C4-2B (cell line): Measurements from ENCODE around the gene TIMM50.
"Not testable (repeated sequence)": the region's sequence is repeated elsewhere in the genome, so short reads cannot be mapped to it uniquely, and the experiment has no call there.

Experiments
- H3K27ac ChIP-seq: fragments of 450-650 bp; 2 replicates; pipeline ENCODE4 v1.5.1; 2017
- ZFX ChIP-seq: fragments of 450-650 bp; IDR thresholded peaks from 2 replicates; pipeline ENCODE4 v1.6.1; 2017
- TF ChIP-seq, protein P1 (sequence below): fragments of 450-650 bp; conservative IDR thresholded peaks from 2 replicates; pipeline ENCODE4 v1.5.1; 2017; ENCODE audit warnings: mild to moderate bottlenecking

TIMM50 gene

DNA sequence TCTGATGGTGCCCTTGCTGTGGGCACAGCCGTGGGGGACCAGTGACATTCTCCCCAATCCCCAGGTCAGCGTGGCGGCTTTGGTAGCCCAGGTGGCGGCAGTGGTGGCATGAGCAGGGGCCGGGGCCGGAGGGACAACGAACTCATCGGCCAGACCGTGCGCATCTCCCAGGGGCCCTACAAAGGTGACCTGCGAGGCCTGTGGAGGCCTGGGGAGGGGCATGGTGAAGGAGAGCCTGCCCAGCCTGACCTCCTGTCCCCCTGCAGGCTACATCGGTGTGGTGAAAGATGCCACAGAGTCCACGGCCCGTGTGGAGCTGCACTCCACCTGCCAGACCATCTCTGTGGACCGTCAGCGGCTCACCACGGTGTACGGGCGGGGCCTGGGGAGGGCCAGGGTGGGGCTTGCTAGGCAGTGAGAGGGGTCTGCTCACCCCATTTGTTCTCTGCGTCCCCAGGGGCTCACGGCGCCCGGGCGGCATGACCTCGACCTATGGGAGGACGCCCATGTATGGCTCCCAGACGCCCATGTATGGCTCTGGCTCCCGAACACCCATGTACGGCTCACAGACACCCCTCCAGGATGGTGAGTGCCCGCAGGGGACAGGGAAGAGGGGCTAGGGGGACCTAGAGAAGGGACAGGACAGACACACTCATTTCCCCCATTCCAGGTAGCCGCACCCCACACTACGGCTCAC, 7.7 kb upstream of the TIMM50 start:
- TF ChIP-seq ZFX, result no peak
- TF ChIP-seq, protein P1, sequence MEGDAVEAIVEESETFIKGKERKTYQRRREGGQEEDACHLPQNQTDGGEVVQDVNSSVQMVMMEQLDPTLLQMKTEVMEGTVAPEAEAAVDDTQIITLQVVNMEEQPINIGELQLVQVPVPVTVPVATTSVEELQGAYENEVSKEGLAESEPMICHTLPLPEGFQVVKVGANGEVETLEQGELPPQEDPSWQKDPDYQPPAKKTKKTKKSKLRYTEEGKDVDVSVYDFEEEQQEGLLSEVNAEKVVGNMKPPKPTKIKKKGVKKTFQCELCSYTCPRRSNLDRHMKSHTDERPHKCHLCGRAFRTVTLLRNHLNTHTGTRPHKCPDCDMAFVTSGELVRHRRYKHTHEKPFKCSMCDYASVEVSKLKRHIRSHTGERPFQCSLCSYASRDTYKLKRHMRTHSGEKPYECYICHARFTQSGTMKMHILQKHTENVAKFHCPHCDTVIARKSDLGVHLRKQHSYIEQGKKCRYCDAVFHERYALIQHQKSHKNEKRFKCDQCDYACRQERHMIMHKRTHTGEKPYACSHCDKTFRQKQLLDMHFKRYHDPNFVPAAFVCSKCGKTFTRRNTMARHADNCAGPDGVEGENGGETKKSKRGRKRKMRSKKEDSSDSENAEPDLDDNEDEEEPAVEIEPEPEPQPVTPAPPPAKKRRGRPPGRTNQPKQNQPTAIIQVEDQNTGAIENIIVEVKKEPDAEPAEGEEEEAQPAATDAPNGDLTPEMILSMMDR, result no peak
- H3K27ac ChIP-seq, result no peak overlapping the region

DNA sequence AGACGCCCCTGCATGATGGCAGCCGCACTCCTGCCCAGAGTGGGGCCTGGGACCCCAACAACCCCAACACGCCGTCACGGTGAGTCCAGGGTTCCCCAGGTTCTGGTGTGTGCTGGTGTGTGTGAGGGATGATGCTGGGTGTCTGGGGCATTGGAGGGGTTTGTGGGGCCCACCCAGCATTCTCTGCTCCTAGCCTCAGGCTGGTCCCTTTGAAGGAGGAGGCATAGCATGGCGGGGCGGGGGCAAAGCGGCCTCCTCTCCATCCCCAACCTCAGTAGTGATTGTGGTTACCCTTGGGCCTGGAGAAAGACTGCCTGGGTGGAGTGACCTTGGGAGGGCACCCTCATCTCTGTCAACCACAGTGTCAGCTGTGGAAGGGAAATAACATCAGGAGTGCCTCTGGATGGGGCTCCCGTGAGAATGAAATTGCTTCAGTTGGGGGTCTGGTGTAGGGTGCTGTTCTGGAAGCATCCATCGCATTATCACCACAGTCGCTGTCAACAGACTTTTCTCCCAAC, 7.1 kb upstream of the TIMM50 start:
- no peak for TF ChIP-seq ZFX
- TF ChIP-seq, protein P1, result no peak
- H3K27ac ChIP-seq, result no peak overlapping the region

DNA sequence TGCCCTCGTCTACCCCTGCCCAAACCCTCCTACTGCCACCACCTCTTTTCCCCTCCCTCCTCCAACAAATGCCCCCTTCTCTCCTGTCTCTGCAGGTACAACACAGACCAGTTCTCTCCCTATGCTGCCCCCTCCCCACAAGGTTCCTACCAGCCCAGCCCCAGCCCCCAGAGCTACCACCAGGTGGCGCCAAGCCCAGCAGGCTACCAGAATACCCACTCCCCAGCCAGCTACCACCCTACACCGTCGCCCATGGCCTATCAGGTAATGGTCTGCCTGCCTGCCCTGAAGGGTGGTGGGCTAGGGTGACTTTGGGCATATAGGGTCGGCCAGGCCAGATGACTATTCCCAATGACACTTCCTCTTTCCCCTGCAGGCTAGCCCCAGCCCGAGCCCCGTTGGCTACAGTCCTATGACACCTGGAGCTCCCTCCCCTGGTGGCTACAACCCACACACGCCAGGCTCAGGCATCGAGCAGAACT, 6.5 kb upstream of the TIMM50 start:
- TF ChIP-seq, protein P1, result peak; percentile 94
- no peak for TF ChIP-seq ZFX
- H3K27ac ChIP-seq, result no peak overlapping the region

DNA sequence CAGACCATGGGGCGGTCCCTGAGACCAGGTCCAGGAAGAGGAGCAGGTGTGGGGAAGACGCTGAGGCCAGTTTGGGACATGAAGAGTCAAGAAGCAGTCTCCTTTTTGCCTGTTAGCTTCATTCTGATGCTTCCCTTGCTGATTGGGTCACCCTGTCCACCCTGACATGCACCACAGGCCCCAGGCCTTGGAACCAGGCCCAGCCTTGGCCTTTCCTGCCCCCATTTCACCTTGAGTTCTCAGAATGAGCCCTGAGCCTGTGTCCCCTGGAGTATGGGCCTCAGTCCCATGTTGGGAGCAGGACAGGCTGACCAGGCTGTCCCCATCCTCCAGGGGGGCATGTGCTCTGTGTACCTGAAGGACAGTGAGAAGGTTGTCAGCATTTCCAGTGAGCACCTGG, 4.9 kb upstream of the TIMM50 start:
- TF ChIP-seq ZFX, result no peak
- TF ChIP-seq, protein P1, result no peak
- no peak overlapping the region for H3K27ac ChIP-seq

DNA sequence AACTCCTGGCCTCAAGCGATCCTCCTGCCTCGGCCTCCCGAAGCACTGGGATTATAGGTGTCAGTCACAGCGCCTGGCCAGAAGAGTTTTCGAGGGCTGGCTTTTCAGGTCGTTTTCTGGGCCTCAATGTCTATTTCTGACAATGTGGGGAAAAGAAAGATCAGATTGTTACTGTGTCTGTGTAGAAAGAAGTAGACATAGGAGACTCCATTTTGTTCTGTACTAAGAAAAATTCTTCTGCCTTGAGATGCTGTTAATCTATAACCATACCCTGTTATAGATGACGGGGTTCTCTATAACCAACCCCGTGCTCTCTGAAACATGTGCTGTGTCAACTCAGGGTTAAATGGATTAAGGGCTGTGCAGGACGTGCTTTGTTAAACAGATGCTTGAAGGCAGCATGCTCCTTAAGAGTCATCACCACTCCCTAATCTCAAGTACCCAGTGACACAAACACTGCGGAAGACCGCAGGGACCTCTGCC, 1.3 kb upstream of the TIMM50 start:
- H3K27ac ChIP-seq, result not testable (repeated sequence)

DNA sequence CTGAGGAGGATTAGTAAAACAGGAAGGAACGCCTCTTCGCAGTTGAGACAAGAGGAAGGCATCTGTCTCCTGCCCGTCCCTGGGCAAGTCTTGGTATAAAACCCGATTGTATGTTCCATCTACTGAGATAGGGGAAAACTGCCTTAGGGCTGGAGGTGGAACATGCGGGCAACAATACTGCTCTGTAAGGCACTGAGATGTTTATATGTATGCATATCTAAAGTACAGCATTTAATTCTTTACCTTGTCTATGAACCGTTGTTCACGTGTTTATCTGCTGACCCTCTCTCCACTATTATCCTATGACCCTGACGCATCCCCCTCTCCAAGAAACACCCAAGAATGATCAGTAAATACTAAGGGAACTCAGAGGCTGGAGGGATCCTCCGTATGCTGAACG, 722 bp upstream of the TIMM50 start:
- TF ChIP-seq, protein P1, result no peak
- H3K27ac ChIP-seq, result peak overlapping the region; percentile 96

DNA sequence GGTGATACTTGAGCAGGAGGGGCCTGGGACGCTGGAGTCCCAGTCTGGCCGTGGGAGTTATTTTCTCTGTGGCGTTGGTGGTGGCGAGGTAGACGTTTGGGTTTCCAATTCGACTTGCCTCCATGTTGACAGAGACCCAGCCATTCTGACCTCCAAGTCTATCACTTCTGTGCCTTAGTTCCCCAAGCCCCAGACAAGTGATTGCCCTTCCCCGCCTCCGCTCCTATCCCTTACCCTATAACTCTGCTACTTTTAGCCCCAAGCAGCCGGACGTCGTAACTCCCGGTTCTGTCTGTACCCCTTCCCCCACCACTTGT, 549 bp downstream of the TIMM50 start:
- peak overlapping the region; percentile 96 for H3K27ac ChIP-seq
- TF ChIP-seq, protein P1, result no peak
- TF ChIP-seq ZFX, result no peak

DNA sequence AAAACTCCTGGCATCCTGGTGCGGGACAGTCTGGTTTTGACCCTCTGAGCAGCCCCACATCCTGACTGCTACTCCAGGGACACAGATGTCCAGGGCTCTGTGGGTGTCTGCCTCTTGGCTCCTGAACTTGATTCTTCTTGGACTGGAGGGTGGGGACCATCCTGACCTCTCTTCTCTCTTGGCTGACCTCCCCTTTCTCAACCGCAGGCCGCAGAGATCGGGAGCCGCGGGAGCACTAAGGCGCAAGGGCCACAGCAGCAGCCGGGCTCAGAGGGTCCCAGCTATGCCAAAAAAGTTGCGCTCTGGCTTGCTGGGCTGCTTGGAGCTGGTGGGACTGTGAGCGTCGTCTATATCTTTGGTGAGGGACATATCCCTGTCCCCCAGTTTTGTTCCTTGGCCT, 1.0 kb downstream of the TIMM50 start:
- TF ChIP-seq ZFX, result no peak
- TF ChIP-seq, protein P1, result no peak
- H3K27ac ChIP-seq, result peak overlapping the region; percentile 96
